Measurements from ENCODE around the gene C1orf198. TPM values are rescaled to one million over a fixed set of nuclear protein-coding genes. Genes with fewer than 3 reads are reported as not detected.

C1orf198 gene
- total RNA-seq, 1 donor from 2014 or later, result 27.3 TPM

DNA sequence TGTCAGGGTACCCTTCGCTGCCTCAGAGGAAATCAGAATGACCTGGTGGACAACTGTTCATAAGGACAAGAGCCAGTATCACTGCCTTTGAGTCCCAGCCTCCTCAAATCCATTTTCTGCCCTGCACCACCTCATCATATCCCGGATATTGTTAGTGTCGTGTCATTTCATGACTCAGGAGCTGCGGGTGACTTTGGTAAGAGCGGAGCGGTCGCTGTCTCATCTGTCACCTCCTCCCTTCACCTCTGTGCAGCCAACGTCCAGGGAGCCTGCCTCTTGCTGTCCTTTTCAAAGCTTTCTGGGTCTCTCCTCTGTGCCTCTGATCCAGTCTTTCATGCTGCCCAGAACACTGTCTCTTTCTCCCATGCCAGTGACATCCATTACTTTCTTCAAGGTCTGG is 7.0 kb upstream of the C1orf198 start:
- TF ChIP-seq, protein P1, sequence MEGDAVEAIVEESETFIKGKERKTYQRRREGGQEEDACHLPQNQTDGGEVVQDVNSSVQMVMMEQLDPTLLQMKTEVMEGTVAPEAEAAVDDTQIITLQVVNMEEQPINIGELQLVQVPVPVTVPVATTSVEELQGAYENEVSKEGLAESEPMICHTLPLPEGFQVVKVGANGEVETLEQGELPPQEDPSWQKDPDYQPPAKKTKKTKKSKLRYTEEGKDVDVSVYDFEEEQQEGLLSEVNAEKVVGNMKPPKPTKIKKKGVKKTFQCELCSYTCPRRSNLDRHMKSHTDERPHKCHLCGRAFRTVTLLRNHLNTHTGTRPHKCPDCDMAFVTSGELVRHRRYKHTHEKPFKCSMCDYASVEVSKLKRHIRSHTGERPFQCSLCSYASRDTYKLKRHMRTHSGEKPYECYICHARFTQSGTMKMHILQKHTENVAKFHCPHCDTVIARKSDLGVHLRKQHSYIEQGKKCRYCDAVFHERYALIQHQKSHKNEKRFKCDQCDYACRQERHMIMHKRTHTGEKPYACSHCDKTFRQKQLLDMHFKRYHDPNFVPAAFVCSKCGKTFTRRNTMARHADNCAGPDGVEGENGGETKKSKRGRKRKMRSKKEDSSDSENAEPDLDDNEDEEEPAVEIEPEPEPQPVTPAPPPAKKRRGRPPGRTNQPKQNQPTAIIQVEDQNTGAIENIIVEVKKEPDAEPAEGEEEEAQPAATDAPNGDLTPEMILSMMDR (IDR thresholded peaks at IDR 0.05; ENCODE audit: partially characterized antibody, unreplicated experiment), result no peak
- no peak for DNase-seq
- Mint-ChIP-seq H3K4me1 (ENCODE audit: low read depth, unreplicated experiment) (peaks cover 6% of the 10 kb centered on the region), H3K27ac (ENCODE audit: unreplicated experiment) (no peak overlapping the region), H3K9me3 (ENCODE audit: unreplicated experiment) (peaks cover 2% of the 10 kb centered on the region), H3K27me3 (ENCODE audit: unreplicated experiment) (peaks cover 5% of the 10 kb centered on the region), H3K4me3 (ENCODE audit: unreplicated experiment) (no peak overlapping the region), H3K36me3 (ENCODE audit: unreplicated experiment) (peaks cover 4% of the 10 kb centered on the region)

DNA sequence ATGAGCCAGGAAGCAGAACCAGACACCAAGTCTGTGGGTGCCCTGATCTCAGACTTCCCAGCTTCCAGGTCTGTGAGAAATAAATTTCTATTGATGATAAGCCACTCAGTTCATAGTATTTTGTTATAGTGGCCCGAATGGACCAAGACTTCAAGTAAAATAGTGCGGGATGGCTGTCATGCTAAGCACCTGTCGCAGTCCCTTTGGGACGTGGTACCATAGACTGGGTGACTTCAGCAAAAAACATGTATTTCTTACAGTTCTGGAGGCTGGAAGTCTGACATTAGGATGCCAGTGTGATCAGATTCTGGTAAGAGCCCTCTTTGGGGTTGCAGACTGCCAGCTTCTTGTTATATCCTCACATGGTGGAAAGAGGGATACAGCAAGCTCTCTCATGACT is 2.6 kb upstream of the C1orf198 start:
- H3K27me3 Mint-ChIP-seq (ENCODE audit: unreplicated experiment), result peaks cover 5% of the 10 kb centered on the region
- no peak for DNase-seq
- peaks cover 2% of the 10 kb centered on the region for H3K9me3 Mint-ChIP-seq (ENCODE audit: unreplicated experiment)
- peaks cover 4% of the 10 kb centered on the region for H3K36me3 Mint-ChIP-seq (ENCODE audit: unreplicated experiment)
- H3K4me3 Mint-ChIP-seq (ENCODE audit: unreplicated experiment), result no peak overlapping the region
- no peak overlapping the region for H3K27ac Mint-ChIP-seq (ENCODE audit: unreplicated experiment)
- TF ChIP-seq, protein P1 (IDR thresholded peaks at IDR 0.05; ENCODE audit: partially characterized antibody, unreplicated experiment), result no peak
- peaks cover 13% of the 10 kb centered on the region for H3K4me1 Mint-ChIP-seq (ENCODE audit: low read depth, unreplicated experiment)

DNA sequence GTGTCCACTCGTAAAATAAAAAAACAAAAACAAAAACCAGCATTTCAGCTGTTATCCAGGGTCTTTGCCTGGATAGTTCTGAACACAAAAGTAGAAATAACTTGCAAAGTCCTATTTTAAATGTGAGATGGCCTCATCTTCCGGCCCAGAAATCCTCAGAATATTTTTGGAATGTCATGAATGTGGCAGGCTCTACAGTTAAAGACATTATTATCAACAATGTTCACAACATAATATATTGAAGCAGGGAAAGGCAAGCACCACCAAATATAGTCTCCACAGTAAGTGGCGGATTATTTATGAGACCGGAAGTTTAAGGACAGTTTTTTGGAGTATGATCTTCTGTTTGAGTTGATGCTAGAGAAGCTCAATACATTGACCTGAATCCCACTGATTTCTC is 1.2 kb upstream of the C1orf198 start:
- peak overlapping the region; percentile 77 for H3K4me3 Mint-ChIP-seq (ENCODE audit: unreplicated experiment)
- no peak for DNase-seq
- TF ChIP-seq, protein P1 (IDR thresholded peaks at IDR 0.05; ENCODE audit: partially characterized antibody, unreplicated experiment), result no peak
- H3K4me1 Mint-ChIP-seq (ENCODE audit: low read depth, unreplicated experiment), result peaks cover 22% of the 10 kb centered on the region
- peaks cover 2% of the 10 kb centered on the region for H3K27me3 Mint-ChIP-seq (ENCODE audit: unreplicated experiment)
- peaks cover 4% of the 10 kb centered on the region for H3K36me3 Mint-ChIP-seq (ENCODE audit: unreplicated experiment)
- H3K9me3 Mint-ChIP-seq (ENCODE audit: unreplicated experiment), result peaks cover 2% of the 10 kb centered on the region
- H3K27ac Mint-ChIP-seq (ENCODE audit: unreplicated experiment), result no peak overlapping the region

DNA sequence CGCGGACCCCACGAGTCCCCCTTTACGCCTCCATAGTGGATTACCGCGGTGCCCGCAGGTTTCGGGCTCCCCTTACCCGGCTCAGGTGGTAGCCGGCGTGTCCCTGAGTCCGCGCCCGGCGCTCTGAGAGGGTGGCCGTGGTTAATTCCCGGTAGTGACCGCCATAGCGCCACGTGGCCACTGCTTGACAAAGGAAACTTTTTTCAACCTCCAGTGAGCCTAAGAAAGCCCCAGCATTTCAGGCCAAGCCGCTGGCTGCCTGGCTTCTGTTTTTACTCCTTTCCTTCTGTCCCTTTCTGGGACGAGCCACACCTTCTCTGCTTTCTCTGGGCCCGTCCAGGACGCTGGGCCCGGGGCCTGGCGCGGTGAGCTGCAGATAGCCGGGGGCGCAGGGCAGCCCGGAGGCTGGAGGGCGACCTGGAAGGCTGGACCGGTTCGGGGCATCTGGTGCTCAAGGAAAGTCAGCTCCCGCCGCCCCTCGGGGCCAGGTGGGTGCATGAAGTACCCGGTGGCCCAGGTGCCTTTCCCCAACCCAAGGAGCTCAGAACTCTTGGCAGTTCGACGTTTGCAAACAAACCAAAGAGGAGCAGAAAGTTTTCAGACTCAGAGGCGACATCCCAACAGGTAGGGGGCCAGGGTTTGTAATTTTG is 540 bp upstream of the C1orf198 start:
- peaks cover 2% of the 10 kb centered on the region for H3K9me3 Mint-ChIP-seq (ENCODE audit: unreplicated experiment)
- H3K36me3 Mint-ChIP-seq (ENCODE audit: unreplicated experiment), result peaks cover 4% of the 10 kb centered on the region
- H3K4me1 Mint-ChIP-seq (ENCODE audit: low read depth, unreplicated experiment), result peaks cover 28% of the 10 kb centered on the region
- H3K27ac Mint-ChIP-seq (ENCODE audit: unreplicated experiment), result no peak overlapping the region
- DNase-seq, result peak; percentile 61
- TF ChIP-seq, protein P1 (IDR thresholded peaks at IDR 0.05; ENCODE audit: partially characterized antibody, unreplicated experiment), result no peak
- peaks cover 2% of the 10 kb centered on the region for H3K27me3 Mint-ChIP-seq (ENCODE audit: unreplicated experiment)
- H3K4me3 Mint-ChIP-seq (ENCODE audit: unreplicated experiment), result peak overlapping the region; percentile 77

DNA sequence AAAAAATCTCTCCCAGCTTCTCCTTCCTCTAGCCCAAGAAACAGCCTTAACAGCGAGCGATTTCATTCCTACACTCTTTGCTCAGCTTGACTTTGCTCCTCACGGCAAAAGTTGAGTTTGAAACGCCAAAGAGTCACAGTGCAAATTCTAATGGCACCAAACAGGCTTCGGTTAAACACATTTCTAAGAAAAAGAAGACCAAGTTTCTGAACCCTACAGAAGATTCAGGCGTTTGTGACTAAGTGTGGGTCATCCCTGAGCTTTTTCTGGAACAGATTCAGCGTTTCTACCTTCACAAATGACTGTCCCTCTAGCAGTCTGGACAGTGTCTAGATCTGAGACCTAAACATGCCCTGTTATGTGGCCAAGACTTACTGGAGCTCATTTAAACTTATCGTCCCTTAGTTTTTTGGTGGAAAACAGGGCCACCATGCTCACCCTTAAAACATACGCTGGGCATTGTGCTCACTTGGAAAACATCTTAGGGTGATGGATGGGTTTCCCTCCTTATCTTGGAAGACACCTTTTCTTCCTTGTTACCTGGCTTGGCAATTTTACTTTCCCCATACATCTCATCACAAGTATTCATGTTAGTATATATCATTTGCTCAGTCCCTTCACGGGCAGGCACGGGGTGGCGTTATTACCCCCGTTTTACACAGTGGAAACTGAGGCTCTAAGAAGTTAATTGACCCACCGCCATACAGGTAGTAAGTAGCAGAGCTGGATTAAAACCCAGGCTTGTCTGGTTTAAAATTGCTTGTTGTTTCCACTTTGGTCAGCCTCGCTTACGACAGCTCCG is 1.0 kb downstream of the C1orf198 start:
- H3K27ac Mint-ChIP-seq (ENCODE audit: unreplicated experiment), result peak overlapping the region; percentile 39
- DNase-seq, result no peak
- H3K4me3 Mint-ChIP-seq (ENCODE audit: unreplicated experiment), result peak overlapping the region; percentile 95
- peaks cover 4% of the 10 kb centered on the region for H3K36me3 Mint-ChIP-seq (ENCODE audit: unreplicated experiment)
- TF ChIP-seq, protein P1 (IDR thresholded peaks at IDR 0.05; ENCODE audit: partially characterized antibody, unreplicated experiment), result no peak
- H3K27me3 Mint-ChIP-seq (ENCODE audit: unreplicated experiment), result peaks cover 2% of the 10 kb centered on the region
- peaks cover 34% of the 10 kb centered on the region for H3K4me1 Mint-ChIP-seq (ENCODE audit: low read depth, unreplicated experiment)
- peaks cover 2% of the 10 kb centered on the region for H3K9me3 Mint-ChIP-seq (ENCODE audit: unreplicated experiment)
